HepG2 (cell line): Measurements from ENCODE around the gene RAPGEF5. TPM values are rescaled to one million over a fixed set of nuclear protein-coding genes. Genes with fewer than 3 reads are reported as not detected.

ENCODE experiments used
- CBX2 ChIP-seq, 2 experiments: fragments of 200-600 bp in 1 of 2; sonication (generic); formaldehyde crosslinking in 1 of 2; IDR thresholded peaks; 2 replicates each; pipeline versions ENCODE4 v1.7.0 to v1.8.1; 2018 to 2022; ENCODE audit warnings: low read depth in 2 of 2, low read length in 1 of 2, mild to moderate bottlenecking in 1 of 2, missing genetic modification reagents in 1 of 2
- DMAP1 ChIP-seq: IDR thresholded peaks from 2 replicates; pipeline ENCODE4 v1.6.1; 2016
- HNF4A ChIP-seq: sonication (generic); formaldehyde crosslinking; IDR thresholded peaks from 2 replicates; pipeline ENCODE4 v1.4.0; 2020; ENCODE audit warnings: missing genetic modification reagents
- MAF1 ChIP-seq: sonication (generic); formaldehyde crosslinking; IDR thresholded peaks from 2 replicates; pipeline ENCODE4 v1.5.0; 2020; ENCODE audit warnings: missing genetic modification reagents, borderline replicate concordance
- NCOA2 ChIP-seq: sonication (generic); formaldehyde crosslinking; IDR thresholded peaks from 2 replicates; pipeline ENCODE4 v1.8.0; 2022; ENCODE audit warnings: inconsistent platforms
- ZFX ChIP-seq: sonication (generic); formaldehyde crosslinking; IDR thresholded peaks from 2 replicates; pipeline ENCODE4 v1.4.0; 2020; ENCODE audit warnings: mild to moderate bottlenecking, low read depth, missing genetic modification reagents, moderate library complexity
- ZNF550 ChIP-seq: sonication (generic); formaldehyde crosslinking; IDR thresholded peaks from 2 replicates; pipeline ENCODE4 v1.4.0; 2020; ENCODE audit warnings: mild to moderate bottlenecking, missing genetic modification reagents, borderline replicate concordance
- ZNF556 ChIP-seq: sonication (generic); formaldehyde crosslinking; IDR thresholded peaks from 2 replicates; pipeline ENCODE4 v1.4.0; 2020; ENCODE audit warnings: mild to moderate bottlenecking, missing genetic modification reagents, borderline replicate concordance
- ZNF615 ChIP-seq: sonication (generic); formaldehyde crosslinking; IDR thresholded peaks from 2 replicates; pipeline ENCODE4 v1.5.0; 2020; ENCODE audit warnings: mild to moderate bottlenecking, missing genetic modification reagents, borderline replicate concordance
- polyA plus RNA-seq, 8 experiments: library from polyadenylated mRNA; depleted of rRNA in 3 of 8; stranded (reverse) in 7 of 8; unstranded in 1 of 8; fragments of >200 nt; fragmentation: Illumina TruSeq in 4 of 8; extraction: Trizol in 4 of 8; gene quantifications; 2 replicates each; pipeline versions ENCODE4 v1.2.1 to v1.2.3, GENCODE V29; 2011 to 2016; ENCODE audit warnings: low read depth in 4 of 8, missing spikeins in 1 of 8, mixed read lengths in 1 of 8; ENCODE audit not compliant: insufficient read depth in 1 of 8
- total RNA-seq, 5 experiments: library from RNA; depleted of rRNA; stranded (reverse); fragments of >200 nt; fragmentation: Illumina TruSeq; extraction: Trizol; gene quantifications; 2 replicates each; pipeline ENCODE4 v1.2.3, GENCODE V29; 2016; ENCODE audit warnings: low read depth in 1 of 5
- TF ChIP-seq, protein P1 (sequence below): sonication (generic); formaldehyde crosslinking; IDR thresholded peaks from 2 replicates; pipeline ENCODE4 v1.4.0; 2020; ENCODE audit warnings: missing genetic modification reagents, borderline replicate concordance
- TF ChIP-seq, protein P2 (sequence below): IDR thresholded peaks from 2 replicates; pipeline ENCODE4 v1.6.1; 2018; ENCODE audit warnings: missing genetic modification reagents
- TF ChIP-seq, protein P3 (sequence below): sonication (generic); formaldehyde crosslinking; IDR thresholded peaks from 2 replicates; pipeline ENCODE4 v1.8.0; 2022; ENCODE audit warnings: missing genetic modification reagents, mild to moderate bottlenecking, inconsistent platforms, borderline replicate concordance
- TF ChIP-seq, protein P4 (sequence below): sonication (generic); formaldehyde crosslinking; IDR thresholded peaks from 2 replicates; pipeline ENCODE4 v1.4.0; 2020; ENCODE audit warnings: mild to moderate bottlenecking, missing genetic modification reagents

RAPGEF5 gene
- total and polyA plus RNA-seq, 2 of the 13 experiments (the other 11 are each of a cell fraction or from before 2014, with no cell fraction given): 17.1 to 23.4 TPM

DNA sequence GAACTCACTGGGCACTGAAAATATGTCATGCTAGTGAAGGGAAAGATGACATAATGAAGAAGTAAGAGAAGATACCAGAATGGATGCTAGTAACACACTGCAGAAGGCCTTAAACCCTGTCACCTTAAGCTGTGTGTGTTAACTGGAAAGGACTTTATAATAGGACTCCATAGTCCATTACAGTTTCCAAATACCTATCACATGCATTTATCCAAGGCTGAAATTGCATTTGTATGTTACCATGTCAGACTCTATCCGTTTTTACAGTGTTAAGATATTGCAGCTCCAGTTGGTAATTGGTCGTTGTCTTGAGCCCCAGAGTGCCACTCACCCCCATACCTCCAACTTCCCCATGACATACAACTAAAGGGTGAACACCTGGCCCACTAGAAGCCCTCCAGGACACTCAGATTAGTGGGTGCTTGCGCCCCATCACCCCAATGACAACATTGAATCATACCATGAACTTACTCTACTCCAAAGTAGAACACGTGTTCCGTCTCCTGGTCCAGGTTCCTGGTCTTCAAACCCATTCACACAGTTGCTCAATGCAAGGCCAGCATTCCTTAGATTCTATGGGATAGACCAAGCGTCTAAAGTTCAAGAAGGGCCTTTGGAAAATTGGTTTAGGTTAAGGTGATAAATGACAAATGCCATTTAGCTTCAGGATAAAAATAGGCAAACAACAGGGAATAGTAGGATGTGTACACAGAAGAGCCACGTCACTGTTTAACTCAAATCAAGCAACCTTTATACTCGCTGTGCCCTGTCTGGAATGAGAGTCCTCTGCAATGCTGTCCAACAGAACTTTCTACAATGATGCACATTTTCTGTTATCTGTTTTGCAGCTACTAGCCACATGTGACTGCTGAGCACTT lies 2.1 kb upstream of the RAPGEF5 start (continued):
- TF ChIP-seq, protein P1, sequence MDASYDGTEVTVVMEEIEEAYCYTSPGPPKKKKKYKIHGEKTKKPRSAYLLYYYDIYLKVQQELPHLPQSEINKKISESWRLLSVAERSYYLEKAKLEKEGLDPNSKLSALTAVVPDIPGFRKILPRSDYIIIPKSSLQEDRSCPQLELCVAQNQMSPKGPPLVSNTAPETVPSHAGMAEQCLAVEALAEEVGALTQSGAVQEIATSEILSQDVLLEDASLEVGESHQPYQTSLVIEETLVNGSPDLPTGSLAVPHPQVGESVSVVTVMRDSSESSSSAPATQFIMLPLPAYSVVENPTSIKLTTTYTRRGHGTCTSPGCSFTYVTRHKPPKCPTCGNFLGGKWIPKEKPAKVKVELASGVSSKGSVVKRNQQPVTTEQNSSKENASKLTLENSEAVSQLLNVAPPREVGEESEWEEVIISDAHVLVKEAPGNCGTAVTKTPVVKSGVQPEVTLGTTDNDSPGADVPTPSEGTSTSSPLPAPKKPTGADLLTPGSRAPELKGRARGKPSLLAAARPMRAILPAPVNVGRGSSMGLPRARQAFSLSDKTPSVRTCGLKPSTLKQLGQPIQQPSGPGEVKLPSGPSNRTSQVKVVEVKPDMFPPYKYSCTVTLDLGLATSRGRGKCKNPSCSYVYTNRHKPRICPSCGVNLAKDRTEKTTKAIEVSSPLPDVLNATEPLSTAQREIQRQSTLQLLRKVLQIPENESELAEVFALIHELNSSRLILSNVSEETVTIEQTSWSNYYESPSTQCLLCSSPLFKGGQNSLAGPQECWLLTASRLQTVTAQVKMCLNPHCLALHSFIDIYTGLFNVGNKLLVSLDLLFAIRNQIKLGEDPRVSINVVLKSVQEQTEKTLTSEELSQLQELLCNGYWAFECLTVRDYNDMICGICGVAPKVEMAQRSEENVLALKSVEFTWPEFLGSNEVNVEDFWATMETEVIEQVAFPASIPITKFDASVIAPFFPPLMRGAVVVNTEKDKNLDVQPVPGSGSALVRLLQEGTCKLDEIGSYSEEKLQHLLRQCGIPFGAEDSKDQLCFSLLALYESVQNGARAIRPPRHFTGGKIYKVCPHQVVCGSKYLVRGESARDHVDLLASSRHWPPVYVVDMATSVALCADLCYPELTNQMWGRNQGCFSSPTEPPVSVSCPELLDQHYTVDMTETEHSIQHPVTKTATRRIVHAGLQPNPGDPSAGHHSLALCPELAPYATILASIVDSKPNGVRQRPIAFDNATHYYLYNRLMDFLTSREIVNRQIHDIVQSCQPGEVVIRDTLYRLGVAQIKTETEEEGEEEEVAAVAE (CRISPR knock-in tag): peak; percentile 80
- TF ChIP-seq ZNF550 (CRISPR knock-in tag) (no peak), MAF1 (CRISPR knock-in tag) (no peak), ZFX (peak; percentile 80), CBX2 (IDR thresholded peaks at IDR 0.05; ENCODE audit: low read depth, low read length) (no peak), CBX2 (CRISPR knock-in tag; IDR thresholded peaks at IDR 0.05; ENCODE audit: low read depth) (peak; percentile 74; the same call in 1 of the 2 replicates), NCOA2 (CRISPR knock-in tag) (peak; percentile 90), HNF4A (CRISPR knock-in tag) (peak; percentile 96), ZNF615 (CRISPR knock-in tag) (peak; percentile 70; the same call in 1 of the 2 replicates), ZNF556 (CRISPR knock-in tag) (peak; percentile 75; the same call in 1 of the 2 replicates), DMAP1 (CRISPR knock-in tag) (peak; percentile 79; the same call in 1 of the 2 replicates)
- TF ChIP-seq, protein P2, sequence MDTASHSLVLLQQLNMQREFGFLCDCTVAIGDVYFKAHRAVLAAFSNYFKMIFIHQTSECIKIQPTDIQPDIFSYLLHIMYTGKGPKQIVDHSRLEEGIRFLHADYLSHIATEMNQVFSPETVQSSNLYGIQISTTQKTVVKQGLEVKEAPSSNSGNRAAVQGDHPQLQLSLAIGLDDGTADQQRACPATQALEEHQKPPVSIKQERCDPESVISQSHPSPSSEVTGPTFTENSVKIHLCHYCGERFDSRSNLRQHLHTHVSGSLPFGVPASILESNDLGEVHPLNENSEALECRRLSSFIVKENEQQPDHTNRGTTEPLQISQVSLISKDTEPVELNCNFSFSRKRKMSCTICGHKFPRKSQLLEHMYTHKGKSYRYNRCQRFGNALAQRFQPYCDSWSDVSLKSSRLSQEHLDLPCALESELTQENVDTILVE (CRISPR knock-in tag): peak; percentile 85
- TF ChIP-seq, protein P3, sequence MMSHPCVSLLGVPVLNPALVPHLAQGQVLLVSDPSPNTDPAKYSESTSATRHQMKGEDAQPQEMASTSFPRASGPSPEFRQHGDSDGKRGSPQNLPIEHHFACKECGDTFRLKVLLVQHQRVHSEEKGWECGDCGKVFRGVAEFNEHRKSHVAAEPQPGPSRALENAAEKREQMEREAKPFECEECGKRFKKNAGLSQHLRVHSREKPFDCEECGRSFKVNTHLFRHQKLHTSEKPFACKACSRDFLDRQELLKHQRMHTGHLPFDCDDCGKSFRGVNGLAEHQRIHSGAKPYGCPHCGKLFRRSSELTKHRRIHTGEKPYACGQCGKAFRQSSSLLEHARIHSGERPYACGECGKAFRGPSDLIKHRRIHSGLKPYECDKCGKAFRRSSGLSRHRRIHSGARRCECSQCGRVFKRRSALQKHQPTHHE: no peak
- TF ChIP-seq, protein P4, sequence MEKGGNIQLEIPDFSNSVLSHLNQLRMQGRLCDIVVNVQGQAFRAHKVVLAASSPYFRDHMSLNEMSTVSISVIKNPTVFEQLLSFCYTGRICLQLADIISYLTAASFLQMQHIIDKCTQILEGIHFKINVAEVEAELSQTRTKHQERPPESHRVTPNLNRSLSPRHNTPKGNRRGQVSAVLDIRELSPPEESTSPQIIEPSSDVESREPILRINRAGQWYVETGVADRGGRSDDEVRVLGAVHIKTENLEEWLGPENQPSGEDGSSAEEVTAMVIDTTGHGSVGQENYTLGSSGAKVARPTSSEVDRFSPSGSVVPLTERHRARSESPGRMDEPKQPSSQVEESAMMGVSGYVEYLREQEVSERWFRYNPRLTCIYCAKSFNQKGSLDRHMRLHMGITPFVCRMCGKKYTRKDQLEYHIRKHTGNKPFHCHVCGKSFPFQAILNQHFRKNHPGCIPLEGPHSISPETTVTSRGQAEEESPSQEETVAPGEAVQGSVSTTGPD (CRISPR knock-in tag): peak; percentile 65; the same call in 1 of the 2 replicates
